ENCODE data around the gene CNEP1R1. TPM values are rescaled to one million over a fixed set of nuclear protein-coding genes. Genes with fewer than 3 reads are reported as not detected.

Gene CNEP1R1
- total RNA-seq, 1 experiment from 2014 or later: 14.6 TPM

GRCh38 chr16:50011707-50012106, 13.3 kb upstream of the CNEP1R1 start:
- Histone ChIP-seq H3K4me3 (replicated peaks in 1 of 2; ENCODE audit: low read depth in 1 of 2, low read length in 2 of 2) (no peak overlapping the region), H2AFZ (ENCODE audit: low read depth, low read length, poor library complexity, severe bottlenecking) (no peak overlapping the region), H3K4me1 (ENCODE audit: control insufficient read depth in 1 of 2, insufficient read depth in 2 of 2, low read length in 2 of 2) (no peaks in the 10 kb centered on the region), H4K20me1 (ENCODE audit: insufficient read depth) (no peaks in the 10 kb centered on the region), H3K79me2 (ENCODE audit: insufficient read depth, low read length) (no peaks in the 10 kb centered on the region), H3K27me3 (ENCODE audit: insufficient read depth, low read length) (no peaks in the 10 kb centered on the region), H3K4me2 (ENCODE audit: low read length) (no peak overlapping the region), H3K9me3 (ENCODE audit: control insufficient read depth in 1 of 2, insufficient read depth in 1 of 2, low read depth in 1 of 2, low read length in 2 of 2) (no peaks in the 10 kb centered on the region), H3K9me2 (ENCODE audit: insufficient read depth) (no peaks in the 10 kb centered on the region), H3K27ac (ENCODE audit: low read depth, low read length) (no peak overlapping the region), H3K9ac (ENCODE audit: low read length) (no peak overlapping the region), H3K36me3 (ENCODE audit: control insufficient read depth in 1 of 2, insufficient read depth in 2 of 2, low read length in 2 of 2) (no peaks in the 10 kb centered on the region)
- BruUV-seq (replicated peaks): no TSS peak
- POLR2A ChIA-PET: no interaction called here
- intact Hi-C loops (cut with micrococcal nuclease): no loop called here
- ATAC-seq: no peak
- TF ChIP-seq ZBTB33 (IDR thresholded peaks at IDR 0.05; ENCODE audit: extremely low read depth, insufficient replicate concordance, low read length) (no peak), SP1 (IDR thresholded peaks at IDR 0.05; ENCODE audit: low read depth) (no peak), JUND (IDR thresholded peaks at IDR 0.05) (no peak), POLR2A (IDR thresholded peaks at IDR 0.05; ENCODE audit: borderline replicate concordance, extremely low read depth, insufficient read depth, insufficient read length) (no peak), RAD21 (IDR thresholded peaks at IDR 0.05; ENCODE audit: low read depth) (no peak), YY1 (IDR thresholded peaks at IDR 0.05; ENCODE audit: extremely low read depth, insufficient replicate concordance, low read depth, low read length) (no peak), POLR2AphosphoS5 (IDR thresholded peaks at IDR 0.05; ENCODE audit: low read depth, low read length) (no peak), SIN3A (IDR thresholded peaks at IDR 0.05; ENCODE audit: low read depth) (no peak), EZH2 (IDR thresholded peaks at IDR 0.05) (no peak), EZH2phosphoT487 (IDR thresholded peaks at IDR 0.05; ENCODE audit: borderline replicate concordance) (no peak), ZNF274 (IDR thresholded peaks at IDR 0.05; ENCODE audit: low read depth, low read length) (no peak), CBX3 (IDR thresholded peaks at IDR 0.05; ENCODE audit: low read depth) (no peak), FOSL1 (IDR thresholded peaks at IDR 0.05; ENCODE audit: low read depth) (no peak), CTCF (IDR thresholded peaks at IDR 0.05 in 2 of 3, conservative IDR thresholded peaks at IDR 0.05 in 1 of 3; ENCODE audit: borderline replicate concordance in 1 of 3, insufficient read depth in 1 of 3, low read depth in 2 of 3, low read length in 2 of 3) (no peak), ZFX (IDR thresholded peaks at IDR 0.05) (no peak), CEBPB (IDR thresholded peaks at IDR 0.05; ENCODE audit: low read depth) (no peak)
- CTCF ChIA-PET: interaction anchor here (2.2 kb wide), 1 partner anchor 13 kb away, joined by 7 read pairs; the partner anchor contains the start of gene CNEP1R1
- RAD21 ChIA-PET (ENCODE audit: low non-redundant PET in 1 of 2, low total read pairs in 2 of 2, uncharacterized antibody in 2 of 2, unreplicated experiment in 2 of 2): no interaction called here
- DNase-seq (ENCODE audit: low read depth, low spot score): no peak

Data from HCT116 (cell line).